Non-pigmented ciliary epithelial cell (primary cell): ENCODE results near the gene CDC7.
A peak's percentile ranks its signal among the peaks of the same experiment; 100 is the strongest.
"Not testable (repeated sequence)": the region's sequence is repeated elsewhere in the genome, so short reads cannot be mapped to it uniquely, and the experiment has no call there.

Experiments
- DNase-seq: peaks from one replicate; pipeline ENCODE4 v3.0.0-alpha.2; 2010; ENCODE audit warnings: low read depth

Gene CDC7

GRCh38 chr1:91511386-91511785 is 10.7 kb downstream of the CDC7 start:
- peak; percentile 23 for DNase-seq

GRCh38 chr1:91513160-91513559 is 12.5 kb downstream of the CDC7 start:
- no peak for DNase-seq

- no peak for DNase-seq
Observed at GRCh38 chr1:91513706-91514105, 13.1 kb downstream of the CDC7 start.

GRCh38 chr1:91515994-91516393 is 15.3 kb downstream of the CDC7 start:
- no peak for DNase-seq

GRCh38 chr1:91516605-91517004 is 16.0 kb downstream of the CDC7 start:
- DNase-seq, result not testable (repeated sequence)

GRCh38 chr1:91519167-91519566 is 18.5 kb downstream of the CDC7 start:
- DNase-seq, result not testable (repeated sequence)

GRCh38 chr1:91520942-91521507 is 20.4 kb downstream of the CDC7 start:
- no peak for DNase-seq

- DNase-seq, result no peak
Observed at GRCh38 chr1:91523482-91523881, 22.8 kb downstream of the CDC7 start.

- DNase-seq, result peak; percentile 19
Observed at GRCh38 chr1:91526496-91526895, 25.8 kb downstream of the CDC7 start.

GRCh38 chr1:91527266-91527765 is 26.7 kb downstream of the CDC7 start:
- no peak for DNase-seq

GRCh38 chr1:91527781-91528180 is 27.1 kb downstream of the CDC7 start:
- DNase-seq, result no peak

GRCh38 chr1:91529856-91530255 is 29.2 kb downstream of the CDC7 start:
- DNase-seq, result no peak

- DNase-seq, result no peak
Observed at GRCh38 chr1:91533361-91534024, 32.8 kb downstream of the CDC7 start.

GRCh38 chr1:91535441-91535840 is 34.8 kb downstream of the CDC7 start:
- DNase-seq, result no peak

- no peak for DNase-seq
Observed at GRCh38 chr1:91537281-91537986, 36.8 kb downstream of the CDC7 start.

GRCh38 chr1:91537987-91538304 is 37.3 kb downstream of the CDC7 start:
- no peak for DNase-seq

- no peak for DNase-seq
Observed at GRCh38 chr1:91540910-91541309, 40.3 kb downstream of the CDC7 start.

- no peak for DNase-seq
Observed at GRCh38 chr1:91541918-91542533, 41.4 kb downstream of the CDC7 start.

GRCh38 chr1:91545506-91546300 is 45.1 kb downstream of the CDC7 start:
- no peak for DNase-seq

GRCh38 chr1:91546301-91546581 is 45.6 kb downstream of the CDC7 start:
- DNase-seq, result no peak

GRCh38 chr1:91546876-91547275 is 46.2 kb downstream of the CDC7 start:
- DNase-seq, result no peak

- no peak for DNase-seq
Observed at GRCh38 chr1:91548376-91549040, 47.9 kb downstream of the CDC7 start.
